Tibial nerve (tissue), 3 donors: ENCODE data around the gene MYCBPAP.

ENCODE experiments used
- CTCF ChIP-seq, 5 experiments: fragments of 200-600 bp in 3 of 5; fragments of 450-650 bp in 2 of 5; sonication (generic) in 3 of 5; IDR thresholded peaks; one replicate each; pipeline ENCODE4 v1.5.1; 2016 to 2019; ENCODE audit warnings: antibody characterized with exemption in 5 of 5, mild to moderate bottlenecking in 3 of 5, moderate library complexity in 2 of 5
- POLR2A ChIP-seq, 2 donors: fragments of 450-650 bp; IDR thresholded peaks; one replicate each; pipeline ENCODE4 v1.6.1; 2017; ENCODE audit warnings: antibody characterized with exemption in 2 of 2, mild to moderate bottlenecking in 2 of 2, moderate library complexity in 2 of 2

GRCh38 chr17:50537721-50538548, 29.7 kb downstream of the MYCBPAP start:
- TF ChIP-seq CTCF (IDR thresholded peaks at IDR 0.05) = no peak
- no peak for TF ChIP-seq POLR2A (IDR thresholded peaks at IDR 0.05)
